NCI-H1930 (cell line): ENCODE results near the gene SRPRB.

ENCODE experiments used
- DNase-seq, 2 experiments: peaks; one replicate each; lab custom pipeline; 2025; lab: John Stamatoyannopoulos, UW

The SRPRB gene

DNA sequence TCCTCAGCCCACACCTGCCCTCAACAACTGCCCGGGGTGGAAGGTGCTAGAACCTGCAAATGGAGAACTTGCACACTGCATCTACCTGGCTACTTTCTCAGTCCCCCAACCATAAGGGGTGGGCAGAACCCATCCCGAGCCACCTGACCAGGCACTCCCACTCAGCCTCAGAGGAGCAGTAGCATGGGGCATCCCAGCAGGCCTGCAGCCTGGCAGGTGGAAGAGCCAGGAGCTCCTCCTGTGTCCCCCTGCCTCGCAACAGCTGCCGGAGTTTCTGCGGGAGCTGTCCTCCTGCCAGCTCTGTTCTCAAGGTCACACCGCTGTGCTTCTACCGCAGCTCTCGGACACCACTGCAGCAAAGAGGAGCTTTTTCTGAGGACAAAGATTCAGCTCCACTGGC is 62.6 kb downstream of the SRPRB start:
- no peak for DNase-seq

GRCh38 chr3:133868758-133869475 is 63.3 kb downstream of the SRPRB start:
- no peak for DNase-seq

DNA sequence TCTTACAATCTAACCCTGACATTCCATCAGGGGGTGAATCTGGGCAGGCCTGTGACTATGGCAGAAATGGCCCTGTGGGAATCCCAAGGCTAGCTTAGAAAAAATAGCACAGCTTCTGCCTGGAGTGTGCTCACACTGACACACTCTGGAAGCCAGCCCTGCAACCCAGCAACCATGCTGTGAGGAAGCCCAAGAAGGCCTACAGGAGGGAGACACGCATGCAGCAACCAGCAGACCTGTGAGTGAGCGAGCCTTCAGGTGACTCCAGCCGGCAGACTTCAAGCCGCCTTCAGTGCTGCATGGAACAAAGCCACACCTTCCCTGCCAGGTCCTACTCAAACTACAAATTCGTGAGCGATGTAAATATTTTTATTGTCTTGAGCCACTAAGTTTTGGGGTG is 64.0 kb downstream of the SRPRB start:
- no peak for DNase-seq

- no peak for DNase-seq
Measured at GRCh38 chr3:133870822-133871221, 65.2 kb downstream of the SRPRB start.
